Anterior cingulate cortex (tissue), 58 donors: ENCODE results near the gene REM2.

ENCODE experiments used
- DNase-seq, 58 donors: peaks; one replicate each; lab custom pipeline; 2025; lab: John Stamatoyannopoulos, UW

REM2 gene

DNA sequence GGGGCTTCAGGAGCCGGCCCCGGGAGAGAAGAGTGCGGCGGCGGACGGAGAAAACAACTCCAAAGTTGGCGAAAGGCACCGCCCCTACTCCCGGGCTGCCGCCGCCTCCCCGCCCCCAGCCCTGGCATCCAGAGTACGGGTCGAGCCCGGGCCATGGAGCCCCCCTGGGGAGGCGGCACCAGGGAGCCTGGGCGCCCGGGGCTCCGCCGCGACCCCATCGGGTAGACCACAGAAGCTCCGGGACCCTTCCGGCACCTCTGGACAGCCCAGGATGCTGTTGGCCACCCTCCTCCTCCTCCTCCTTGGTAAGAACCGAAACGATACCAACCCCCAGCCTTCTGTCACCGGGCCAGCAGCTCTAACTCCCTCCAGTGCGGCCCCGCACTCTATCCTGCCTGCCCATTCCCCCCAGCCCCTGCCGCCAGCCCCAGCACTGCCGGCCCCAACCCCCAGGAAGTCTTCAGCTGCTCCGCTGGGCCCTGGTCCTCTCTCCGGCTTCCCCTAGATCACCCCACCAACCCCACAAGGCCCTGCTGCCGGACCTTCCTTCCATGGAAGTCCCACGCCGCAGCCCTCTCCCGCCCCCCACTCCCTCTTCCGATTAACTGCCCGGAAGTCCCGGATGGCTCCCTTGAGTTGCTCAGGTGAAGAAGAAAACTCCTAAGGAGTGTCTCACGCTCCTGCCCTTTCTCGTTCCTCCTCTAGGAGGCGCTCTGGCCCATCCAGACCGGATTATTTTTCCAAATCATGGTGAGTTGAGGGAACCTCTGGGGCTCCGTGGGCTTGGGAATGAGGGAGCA, 10.8 kb upstream of the REM2 start:
- peak in 45 of 58 donors; percentile 21 to 79 (median 53) for DNase-seq

DNA sequence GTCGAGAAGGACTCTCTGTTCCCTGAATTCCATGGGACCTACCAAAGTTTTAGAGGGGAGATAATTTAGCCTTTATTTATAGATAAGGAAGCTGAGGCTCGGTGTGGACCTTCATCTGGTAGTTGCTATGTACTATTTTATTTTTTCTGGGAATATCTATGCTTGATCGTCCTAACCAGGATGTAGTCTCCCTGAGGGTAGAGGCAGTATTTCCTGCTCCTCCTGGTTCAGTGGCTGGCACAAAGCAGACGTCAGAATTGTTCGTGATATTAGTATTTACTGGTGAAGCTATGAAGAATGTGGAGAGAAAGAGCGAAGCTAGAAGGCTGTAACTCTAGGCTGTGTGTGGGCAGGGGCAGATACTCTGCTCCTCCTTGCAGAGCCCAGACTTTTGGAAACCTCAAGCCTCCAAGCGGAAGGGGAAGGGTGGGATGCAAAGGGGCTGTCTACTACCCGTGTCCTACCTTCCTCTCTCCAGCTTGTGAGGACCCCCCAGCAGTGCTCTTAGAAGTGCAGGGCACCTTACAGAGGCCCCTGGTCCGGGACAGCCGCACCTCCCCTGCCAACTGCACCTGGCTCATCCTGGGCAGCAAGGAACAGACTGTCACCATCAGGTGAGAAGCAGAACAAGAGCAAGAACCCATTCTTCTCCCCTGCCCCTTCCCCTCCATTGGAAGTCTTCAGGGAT, 10.0 kb upstream of the REM2 start:
- no peak for DNase-seq

DNA sequence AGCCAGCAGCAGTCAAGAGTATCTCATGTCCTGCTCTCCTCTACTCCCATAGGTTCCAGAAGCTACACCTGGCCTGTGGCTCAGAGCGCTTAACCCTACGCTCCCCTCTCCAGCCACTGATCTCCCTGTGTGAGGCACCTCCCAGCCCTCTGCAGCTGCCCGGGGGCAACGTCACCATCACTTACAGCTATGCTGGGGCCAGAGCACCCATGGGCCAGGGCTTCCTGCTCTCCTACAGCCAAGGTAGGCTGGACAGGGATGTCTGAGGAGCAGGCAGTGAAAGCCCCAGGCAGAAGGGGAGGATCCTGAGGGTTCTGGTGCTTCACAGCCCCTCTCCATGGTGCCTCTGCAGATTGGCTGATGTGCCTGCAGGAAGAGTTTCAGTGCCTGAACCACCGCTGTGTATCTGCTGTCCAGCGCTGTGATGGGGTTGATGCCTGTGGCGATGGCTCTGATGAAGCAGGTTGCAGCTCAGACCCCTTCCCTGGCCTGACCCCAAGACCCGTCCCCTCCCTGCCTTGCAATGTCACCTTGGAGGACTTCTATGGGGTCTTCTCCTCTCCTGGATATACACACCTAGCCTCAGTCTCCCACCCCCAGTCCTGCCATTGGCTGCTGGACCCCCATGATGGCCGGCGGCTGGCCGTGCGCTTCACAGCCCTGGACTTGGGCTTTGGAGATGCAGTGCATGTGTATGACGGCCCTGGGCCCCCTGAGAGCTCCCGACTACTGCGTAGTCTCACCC, 7.8 kb upstream of the REM2 start:
- DNase-seq = no peak

DNA sequence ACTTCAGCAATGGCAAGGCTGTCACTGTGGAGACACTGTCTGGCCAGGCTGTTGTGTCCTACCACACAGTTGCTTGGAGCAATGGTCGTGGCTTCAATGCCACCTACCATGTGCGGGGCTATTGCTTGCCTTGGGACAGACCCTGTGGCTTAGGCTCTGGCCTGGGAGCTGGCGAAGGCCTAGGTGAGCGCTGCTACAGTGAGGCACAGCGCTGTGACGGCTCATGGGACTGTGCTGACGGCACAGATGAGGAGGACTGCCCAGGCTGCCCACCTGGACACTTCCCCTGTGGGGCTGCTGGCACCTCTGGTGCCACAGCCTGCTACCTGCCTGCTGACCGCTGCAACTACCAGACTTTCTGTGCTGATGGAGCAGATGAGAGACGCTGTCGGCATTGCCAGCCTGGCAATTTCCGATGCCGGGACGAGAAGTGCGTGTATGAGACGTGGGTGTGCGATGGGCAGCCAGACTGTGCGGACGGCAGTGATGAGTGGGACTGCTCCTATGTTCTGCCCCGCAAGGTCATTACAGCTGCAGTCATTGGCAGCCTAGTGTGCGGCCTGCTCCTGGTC, 7.2 kb upstream of the REM2 start:
- DNase-seq = no peak

DNA sequence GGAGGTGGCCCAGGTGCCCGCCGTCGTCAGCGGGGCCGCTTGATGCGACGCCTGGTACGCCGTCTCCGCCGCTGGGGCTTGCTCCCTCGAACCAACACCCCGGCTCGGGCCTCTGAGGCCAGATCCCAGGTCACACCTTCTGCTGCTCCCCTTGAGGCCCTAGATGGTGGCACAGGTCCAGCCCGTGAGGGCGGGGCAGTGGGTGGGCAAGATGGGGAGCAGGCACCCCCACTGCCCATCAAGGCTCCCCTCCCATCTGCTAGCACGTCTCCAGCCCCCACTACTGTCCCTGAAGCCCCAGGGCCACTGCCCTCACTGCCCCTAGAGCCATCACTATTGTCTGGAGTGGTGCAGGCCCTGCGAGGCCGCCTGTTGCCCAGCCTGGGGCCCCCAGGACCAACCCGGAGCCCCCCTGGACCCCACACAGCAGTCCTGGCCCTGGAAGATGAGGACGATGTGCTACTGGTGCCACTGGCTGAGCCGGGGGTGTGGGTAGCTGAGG, 6.0 kb upstream of the REM2 start:
- DNase-seq = no peak

DNA sequence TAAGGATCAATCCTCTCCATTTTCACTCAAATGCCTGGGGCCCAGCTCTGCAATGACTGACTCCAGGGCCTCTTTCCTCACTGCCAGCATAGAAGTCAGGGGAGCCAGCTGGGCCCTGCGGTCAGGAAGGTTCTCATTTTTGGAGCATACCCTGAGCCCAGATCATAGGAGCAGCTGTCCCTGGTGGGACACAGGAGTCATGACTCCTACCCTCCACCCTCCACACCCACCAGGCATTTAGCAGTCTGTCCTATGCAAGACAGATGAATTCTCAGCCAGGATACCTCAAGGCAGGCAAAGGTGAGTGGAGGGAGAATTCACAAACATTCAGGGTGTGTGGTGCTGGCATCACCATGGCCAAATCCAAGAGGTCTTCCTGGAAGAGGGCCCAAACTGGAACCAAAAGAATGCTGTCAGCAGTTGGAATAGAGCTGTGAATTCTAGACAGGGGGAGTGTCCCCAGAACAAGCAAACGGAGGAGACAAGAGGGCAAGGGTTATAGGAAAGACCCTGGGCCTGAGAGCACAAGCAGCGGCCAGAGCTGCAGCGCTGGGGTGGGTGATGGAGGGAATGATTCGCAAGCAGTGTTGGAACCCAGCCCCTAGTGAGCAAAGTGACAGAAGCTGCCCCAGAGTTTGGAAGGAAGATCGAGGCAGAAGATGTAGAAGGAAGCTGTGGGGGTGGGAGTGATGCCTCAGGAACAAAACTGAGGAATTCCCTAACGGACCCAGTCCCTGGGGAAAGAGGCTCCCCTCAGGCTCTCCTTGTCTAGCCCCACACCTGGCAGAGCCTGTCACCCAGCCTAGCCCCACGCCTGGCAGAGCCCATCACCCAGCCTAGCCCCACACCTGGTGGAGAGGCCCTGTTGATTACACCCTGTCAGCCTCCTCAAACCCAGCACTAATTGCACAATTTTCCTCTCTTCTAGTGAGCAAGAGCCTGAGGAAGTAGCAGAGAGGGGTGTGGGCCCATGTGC, 4.5 kb upstream of the REM2 start:
- DNase-seq = no peak

DNA sequence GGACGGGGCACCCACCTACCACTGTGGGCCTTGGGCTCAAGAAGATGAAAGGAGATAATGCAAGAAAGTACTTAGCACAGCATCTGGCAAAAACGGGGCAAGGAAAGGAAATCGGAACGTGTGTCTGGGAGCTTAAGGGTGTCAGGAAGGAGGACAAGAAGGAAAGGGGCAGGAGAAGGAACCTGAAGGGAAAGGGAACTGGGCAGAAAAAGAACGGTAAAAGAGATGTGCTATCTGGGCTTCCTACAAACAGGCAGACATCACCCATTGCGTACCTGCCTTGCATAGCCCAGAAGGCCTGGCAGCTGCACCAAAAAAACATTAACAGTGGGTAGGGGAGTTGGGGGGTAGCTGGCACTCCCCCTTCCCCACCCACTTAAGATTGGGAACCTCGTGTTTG, 958 bp upstream of the REM2 start:
- no peak for DNase-seq

DNA sequence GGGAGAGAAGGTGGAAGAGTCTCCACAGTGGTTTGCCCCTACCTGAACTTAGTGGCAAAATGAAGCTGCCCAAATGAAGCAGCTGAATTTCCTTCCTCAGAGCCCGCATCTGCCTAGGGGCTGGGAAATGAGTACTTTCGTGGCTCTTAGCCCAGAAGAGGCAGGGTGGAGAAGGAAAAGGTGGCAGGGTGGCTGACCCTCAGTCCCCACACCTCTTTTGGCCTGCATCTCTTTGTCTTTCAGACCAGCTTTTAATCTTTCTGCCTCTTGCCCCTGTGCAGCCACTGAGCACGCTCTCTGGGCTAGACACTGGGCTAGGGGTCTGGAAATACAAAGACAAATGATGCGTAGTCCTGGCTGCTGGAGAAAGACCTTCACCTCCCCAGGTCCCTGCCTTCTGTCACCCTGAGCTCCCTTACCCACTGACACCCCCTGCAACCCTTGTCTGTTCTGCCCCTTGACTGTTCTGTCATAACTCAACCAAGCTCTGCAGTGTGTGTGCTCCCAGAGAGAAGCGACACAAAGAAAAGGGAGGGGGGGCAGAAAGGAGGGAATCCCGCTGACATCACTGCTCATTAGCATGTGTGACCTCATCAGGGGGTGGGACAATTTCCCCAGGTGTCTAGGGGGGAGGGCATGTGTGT, 371 bp upstream of the REM2 start:
- peak in 26 of 58 donors; percentile 10 to 66 (median 30) for DNase-seq

DNA sequence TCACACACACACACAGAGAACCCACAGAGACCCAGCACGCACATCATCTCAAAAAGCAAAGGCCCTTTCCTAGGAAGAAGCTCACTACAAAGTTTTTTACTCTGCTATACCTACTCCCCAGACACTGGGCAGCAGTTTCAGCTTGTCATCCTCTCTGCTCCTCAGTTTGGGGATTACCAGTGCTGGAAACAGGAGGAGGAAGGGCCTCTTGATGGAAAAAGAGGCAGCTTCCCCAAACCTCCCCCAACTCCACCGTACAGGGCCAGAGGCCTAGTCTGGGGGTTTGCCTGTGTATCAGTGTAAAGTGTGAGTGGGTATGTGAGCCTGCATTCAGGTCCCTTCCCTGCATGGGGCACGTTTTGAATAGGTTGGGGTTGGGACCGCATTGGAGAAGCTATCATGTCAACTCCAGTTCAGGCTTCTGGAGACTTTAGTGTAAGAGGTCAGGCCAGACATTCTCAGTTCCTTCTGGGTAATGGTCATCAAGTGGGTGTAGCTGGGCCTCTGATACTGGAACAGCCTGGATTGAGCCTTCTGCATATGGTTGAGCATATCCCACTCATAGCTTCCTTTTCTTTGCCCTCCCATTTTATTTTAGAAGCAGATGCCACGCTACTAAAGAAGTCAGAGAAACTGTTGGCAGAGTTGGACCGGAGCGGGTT, 1.2 kb downstream of the REM2 start:
- DNase-seq = no peak

DNA sequence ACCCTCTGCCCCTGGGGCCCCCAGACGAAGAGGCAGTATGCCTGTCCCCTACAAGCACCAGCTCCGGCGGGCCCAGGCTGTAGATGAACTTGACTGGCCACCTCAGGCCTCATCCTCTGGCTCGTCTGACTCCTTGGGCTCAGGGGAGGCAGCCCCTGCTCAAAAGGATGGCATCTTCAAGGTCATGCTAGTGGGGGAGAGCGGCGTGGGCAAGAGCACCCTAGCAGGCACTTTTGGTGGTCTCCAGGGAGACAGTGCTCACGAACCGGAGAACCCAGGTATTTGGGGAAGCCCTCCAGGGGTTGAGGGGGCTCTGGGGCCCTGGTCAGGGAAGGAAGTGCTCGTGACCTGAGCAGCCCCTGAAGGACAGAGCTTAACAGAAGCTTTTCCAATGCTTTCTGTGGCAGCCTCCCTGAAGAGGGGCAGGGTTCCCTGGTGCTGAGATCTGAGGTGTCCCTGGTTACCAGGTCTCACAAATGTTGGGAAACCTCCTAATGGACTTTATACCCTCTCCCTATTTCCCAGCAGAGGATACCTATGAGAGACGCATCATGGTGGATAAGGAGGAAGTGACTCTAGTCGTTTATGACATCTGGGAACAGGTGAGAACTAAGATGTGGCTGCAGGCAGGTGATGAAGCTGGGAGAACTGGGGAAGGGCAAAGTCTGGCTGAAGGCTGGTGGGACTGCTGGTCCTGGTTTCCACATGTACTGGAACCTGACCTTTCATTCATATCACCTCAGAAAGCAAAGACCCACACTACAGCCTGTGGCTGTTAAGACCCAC, 1.9 kb downstream of the REM2 start:
- no peak for DNase-seq

DNA sequence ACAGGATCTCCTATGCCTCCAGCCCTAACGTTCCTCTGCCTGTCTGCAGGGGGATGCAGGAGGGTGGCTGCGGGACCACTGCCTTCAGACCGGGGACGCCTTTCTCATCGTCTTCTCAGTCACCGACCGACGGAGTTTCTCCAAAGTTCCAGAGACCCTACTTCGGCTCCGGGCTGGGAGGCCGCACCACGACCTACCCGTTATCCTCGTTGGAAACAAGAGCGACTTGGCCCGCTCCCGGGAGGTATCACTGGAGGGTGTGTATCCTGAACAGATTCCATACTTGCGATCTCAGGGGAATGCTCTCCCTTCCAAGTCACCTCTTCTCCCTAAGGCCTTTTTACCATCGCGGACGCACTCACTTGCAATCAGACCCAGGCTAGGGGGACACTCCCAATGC, 3.0 kb downstream of the REM2 start:
- no peak for DNase-seq

DNA sequence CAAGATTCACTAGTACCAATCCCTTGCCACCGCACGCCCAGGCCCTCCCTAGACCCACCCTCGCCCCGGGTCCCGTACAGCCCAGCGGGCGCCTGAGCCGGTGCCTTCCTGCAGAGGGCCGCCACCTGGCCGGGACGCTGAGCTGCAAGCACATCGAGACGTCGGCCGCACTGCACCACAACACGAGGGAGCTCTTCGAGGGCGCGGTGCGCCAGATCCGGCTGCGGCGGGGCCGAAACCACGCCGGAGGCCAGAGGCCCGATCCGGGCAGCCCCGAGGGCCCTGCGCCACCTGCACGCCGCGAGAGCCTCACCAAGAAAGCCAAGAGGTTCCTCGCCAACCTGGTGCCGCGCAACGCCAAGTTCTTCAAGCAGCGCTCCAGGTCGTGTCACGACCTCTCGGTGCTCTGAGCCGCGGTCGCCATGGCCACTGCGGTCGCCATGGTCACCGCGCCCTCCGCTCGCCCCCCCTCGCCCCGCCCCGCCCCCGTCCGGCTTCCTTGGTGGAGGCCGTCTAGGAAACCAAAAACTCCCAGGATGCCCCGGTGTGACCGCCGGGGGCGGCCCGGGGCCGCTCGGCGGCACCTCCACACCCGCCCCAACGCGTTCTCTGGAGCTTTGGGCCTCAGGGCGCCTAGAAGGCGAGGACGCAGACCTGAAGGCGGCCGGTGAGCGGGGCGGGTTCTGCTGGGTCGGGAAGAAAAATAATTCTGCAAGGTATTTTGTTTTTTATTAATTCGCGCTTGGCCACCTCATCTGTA, 3.7 kb downstream of the REM2 start:
- DNase-seq = peak in 15 of 58 donors; percentile 3 to 61 (median 14)

DNA sequence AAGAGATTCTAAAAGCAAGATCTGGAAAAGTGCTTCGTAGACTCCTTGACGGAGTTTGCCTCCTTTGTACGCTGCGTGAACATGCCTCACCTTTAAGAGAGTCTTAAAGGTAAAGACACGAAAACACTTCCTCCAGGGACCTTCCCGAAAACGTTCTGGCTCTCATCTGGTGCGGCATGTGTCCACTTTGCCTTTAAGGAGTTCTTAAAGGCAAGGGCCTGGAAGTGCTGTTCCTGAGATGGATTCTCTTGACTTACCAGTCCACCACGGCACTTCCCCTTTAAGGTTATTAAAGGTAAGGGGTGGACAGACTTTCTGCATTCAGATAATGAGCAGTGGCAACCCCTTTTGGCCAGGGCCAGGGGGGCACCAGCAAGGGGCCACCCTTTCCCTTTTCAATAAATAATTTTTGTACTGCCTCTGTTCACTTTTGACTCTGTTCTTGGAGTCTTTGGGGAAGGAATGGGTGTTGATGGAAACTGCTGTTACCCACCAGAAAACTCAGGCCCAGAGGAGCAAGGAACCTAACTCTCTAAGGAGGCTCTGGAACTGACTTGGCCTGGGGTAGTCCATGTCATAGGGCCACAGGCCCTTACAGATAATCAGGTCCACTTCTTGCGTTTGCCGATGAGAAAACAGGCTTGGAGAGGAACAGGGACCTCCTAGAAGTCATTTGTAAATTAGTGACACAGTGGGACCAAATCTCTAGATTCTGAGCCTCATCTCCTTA, 4.4 kb downstream of the REM2 start:
- DNase-seq = no peak

DNA sequence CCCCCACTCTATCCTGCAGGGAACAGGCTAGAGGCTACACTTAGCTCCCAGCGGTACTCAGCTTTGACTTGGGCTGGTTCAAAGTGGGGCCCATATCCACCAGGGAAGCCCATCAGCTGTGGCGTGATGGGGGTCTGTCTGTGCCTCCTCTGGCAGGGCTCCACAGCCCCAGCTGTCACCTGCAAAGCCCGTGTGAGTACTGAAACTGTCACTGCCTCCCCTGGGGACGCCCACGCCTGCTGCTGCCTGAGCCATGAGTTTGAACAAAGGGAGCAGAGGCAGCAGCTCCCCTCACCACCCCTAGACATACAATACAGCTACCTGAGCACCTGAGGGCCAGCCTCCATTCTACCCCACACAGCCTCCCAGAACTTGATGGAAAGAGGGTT, 5.0 kb downstream of the REM2 start:
- DNase-seq = peak in 1 of 58 donors; percentile 61

DNA sequence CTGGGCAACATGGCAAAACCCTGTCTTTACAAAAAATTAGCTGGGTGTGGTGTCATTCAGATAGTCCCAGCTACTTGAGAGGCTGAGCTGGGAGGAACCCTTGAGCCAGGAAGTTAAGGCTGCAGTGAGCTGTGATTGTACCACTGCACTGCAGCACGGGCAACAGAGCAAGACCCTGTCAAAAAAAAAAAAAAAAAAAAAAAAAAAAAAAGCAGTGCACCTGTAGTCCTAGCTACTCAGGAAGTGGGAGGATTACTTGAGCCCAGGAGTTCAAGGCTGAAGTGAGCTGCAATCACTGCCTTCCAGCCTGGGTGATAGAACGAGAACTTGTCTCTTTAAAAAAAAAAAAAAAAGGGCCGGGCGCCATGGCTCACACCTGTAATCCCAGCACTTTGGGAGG, 5.6 kb downstream of the REM2 start:
- no peak for DNase-seq

DNA sequence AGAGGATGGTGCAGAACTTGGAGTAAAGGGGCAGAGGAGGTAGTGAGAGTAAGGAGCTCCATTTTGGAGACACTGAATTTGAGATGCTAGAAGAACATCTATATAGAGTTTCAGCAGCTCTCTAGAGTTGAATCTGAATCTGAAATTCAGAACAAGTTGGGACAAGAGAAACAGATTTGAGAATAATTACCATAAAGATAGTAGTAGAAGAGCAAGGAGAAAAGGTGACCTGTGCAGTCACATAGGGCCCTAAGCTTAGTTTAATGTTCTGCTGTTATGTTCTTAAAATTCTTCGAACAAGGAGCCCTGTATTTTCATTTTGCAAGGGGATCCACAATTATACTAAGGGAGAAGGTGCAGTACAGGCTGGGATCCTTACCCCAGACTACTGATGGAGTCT, 7.4 kb downstream of the REM2 start:
- no peak for DNase-seq
